ENCODE measurements around the gene FBXO3. TPM values are rescaled to one million over a fixed set of nuclear protein-coding genes. Genes with fewer than 3 reads are reported as not detected.

FBXO3 gene
- total RNA-seq, 2 experiments from 2014 or later: 12.1 to 21.3 TPM

DNA sequence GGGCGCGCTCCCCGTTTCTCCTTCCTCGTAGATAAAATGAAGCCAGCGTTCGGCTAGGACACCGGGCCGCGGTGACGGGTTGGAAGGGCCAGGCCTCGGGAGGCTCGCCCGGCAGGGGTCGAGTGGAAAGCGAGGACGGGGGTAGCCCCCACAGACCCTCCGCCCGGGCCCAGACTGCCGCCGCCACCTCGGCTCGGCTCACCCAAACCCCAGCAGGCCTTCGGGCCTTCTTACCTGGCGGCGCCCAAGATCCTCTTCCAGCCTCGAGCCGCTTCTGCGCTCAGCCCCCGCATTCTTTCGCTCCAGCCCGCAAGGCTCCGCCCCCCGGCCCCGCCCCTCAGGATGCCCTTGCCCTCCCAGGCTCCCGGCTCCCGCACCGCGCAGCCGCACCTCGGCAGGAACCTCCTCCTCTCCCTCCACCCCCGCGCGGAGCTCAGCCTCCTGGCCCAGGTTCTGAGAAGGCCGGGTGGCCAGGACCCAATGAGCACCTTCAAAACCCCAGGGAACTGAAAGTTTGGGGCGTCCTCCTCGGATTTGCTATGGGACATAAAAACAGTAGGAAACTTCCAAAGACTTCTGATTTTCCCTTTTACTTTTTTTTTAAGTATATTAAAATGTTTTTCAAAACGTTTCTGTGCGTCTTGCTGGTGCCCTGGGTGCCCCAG lies 38.0 kb downstream of the FBXO3 start, which contains the start of gene CD59:
Gene CD59, minus strand, starts transcription at position 276 of the 665 bp plus-strand sequence. CDS start 13,978 bp downstream, outside the sequence.
- H3K4me3 ChIP-seq (ENCODE audit: low read depth, low read length, poor library complexity, severe bottlenecking): peak within 1 kb of the TSS; percentile 86
- DNase-seq (ENCODE audit: low spot score): peak; percentile 83
- no peak for TF ChIP-seq EZH2phosphoT487 (IDR thresholded peaks at IDR 0.05; ENCODE audit: borderline replicate concordance, low read depth, low read length)
- TF ChIP-seq, protein P1, sequence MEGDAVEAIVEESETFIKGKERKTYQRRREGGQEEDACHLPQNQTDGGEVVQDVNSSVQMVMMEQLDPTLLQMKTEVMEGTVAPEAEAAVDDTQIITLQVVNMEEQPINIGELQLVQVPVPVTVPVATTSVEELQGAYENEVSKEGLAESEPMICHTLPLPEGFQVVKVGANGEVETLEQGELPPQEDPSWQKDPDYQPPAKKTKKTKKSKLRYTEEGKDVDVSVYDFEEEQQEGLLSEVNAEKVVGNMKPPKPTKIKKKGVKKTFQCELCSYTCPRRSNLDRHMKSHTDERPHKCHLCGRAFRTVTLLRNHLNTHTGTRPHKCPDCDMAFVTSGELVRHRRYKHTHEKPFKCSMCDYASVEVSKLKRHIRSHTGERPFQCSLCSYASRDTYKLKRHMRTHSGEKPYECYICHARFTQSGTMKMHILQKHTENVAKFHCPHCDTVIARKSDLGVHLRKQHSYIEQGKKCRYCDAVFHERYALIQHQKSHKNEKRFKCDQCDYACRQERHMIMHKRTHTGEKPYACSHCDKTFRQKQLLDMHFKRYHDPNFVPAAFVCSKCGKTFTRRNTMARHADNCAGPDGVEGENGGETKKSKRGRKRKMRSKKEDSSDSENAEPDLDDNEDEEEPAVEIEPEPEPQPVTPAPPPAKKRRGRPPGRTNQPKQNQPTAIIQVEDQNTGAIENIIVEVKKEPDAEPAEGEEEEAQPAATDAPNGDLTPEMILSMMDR (conservative IDR thresholded peaks at IDR 0.05; ENCODE audit: low read length): no peak
- peak within 1 kb of the TSS; percentile 21 for H3K27ac ChIP-seq (ENCODE audit: low read depth, low read length, poor library complexity, severe bottlenecking)
- H3K9me3 ChIP-seq (ENCODE audit: low read length): no peaks in the 10 kb centered on the region
- no peaks in the 10 kb centered on the region for H3K9me2 ChIP-seq (ENCODE audit: insufficient read depth, low read length)
- peak within 1 kb of the TSS; percentile 81 for H3K4me2 ChIP-seq (ENCODE audit: low read length)
- H3K79me2 ChIP-seq (ENCODE audit: insufficient read depth, low read depth, low read length): peaks cover 8% of the 10 kb centered on the region; the same call in 1 of the 2 replicates
- peaks cover 5% of the 10 kb centered on the region; the same call in 1 of the 2 replicates for H3K36me3 ChIP-seq (ENCODE audit: insufficient read depth, low read length)
- peaks cover 3% of the 10 kb centered on the region; the same call in 1 of the 2 replicates for H4K20me1 ChIP-seq (ENCODE audit: insufficient read depth, low read length)
- intact Hi-C loops (cut with micrococcal nuclease; ENCODE audit: unreplicated experiment): loop anchor here (5.0 kb wide), 3 partner anchors 359 to 574 kb away; partner anchors contain the start of genes CSTF3, HIPK3 and KIAA1549L
- no TSS peak for BruUV-seq (replicated peaks)
- peaks cover 11% of the 10 kb centered on the region for H3K4me1 ChIP-seq (ENCODE audit: insufficient read depth, low read length, poor library complexity, severe bottlenecking)
- peak within 1 kb of the TSS; percentile 97 for H2AFZ ChIP-seq (ENCODE audit: low read length)
- ChIA-PET POLR2A (interaction anchor here (0.6 to 2.1 kb wide), 9 partner anchors 18 to 1197 kb away, joined by 3 to 5 read pairs (median 3); partner anchors contain the start of gene C11orf91), CTCF (ENCODE audit: unreplicated experiment) (interaction anchor here (0.6 to 0.7 kb wide), 2 partner anchors 192 to 334 kb away, joined by 5 to 21 read pairs; no protein-coding TSS in a partner anchor)

DNA sequence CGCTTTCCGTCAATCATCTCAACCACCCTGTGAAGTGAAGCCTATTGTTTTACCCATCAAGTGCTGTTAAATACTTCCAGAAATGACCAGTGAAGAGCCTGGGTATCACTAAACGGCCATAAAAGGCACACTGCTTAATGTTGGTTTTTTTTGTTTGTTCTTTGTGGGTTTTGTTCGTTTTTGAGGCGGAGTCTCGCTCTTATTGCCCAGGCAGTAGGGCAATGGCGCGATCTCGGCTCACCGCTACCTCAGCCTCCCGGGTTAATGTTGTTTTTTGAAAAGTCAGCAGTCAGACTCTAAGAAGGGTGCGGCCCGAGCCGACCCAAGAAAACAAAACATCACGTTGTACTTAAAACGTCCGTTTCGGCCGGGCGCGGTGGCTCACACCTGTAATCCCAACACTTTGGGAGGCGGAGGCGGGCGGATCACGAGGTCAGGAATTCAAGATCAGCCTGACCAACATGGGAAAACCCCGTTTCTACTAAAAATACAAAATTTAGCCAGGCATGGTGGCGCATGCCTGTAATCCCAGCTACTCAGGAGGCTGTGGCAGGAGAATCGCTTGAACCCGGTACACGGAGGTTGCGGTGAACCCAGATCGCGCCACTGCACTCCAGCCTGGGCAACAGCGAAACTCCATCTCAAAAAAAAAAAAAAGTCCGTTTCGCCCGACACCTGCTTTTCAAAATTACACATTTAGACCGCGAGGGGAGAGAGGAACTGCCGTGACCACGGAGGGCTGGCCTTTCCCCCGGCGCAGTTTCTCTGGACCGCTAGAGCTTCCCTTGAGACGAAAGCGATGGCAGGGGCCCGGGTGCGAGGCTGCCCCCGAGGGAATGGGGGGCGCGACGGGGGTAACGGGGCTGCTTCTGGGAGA lies 38.8 kb downstream of the FBXO3 start:
- CTCF ChIA-PET (ENCODE audit: unreplicated experiment): no interaction called here
- peak overlapping the region; percentile 86 for H3K4me3 ChIP-seq (ENCODE audit: low read depth, low read length, poor library complexity, severe bottlenecking)
- no peaks in the 10 kb centered on the region for H3K9me3 ChIP-seq (ENCODE audit: low read length)
- TF ChIP-seq, protein P1 (conservative IDR thresholded peaks at IDR 0.05; ENCODE audit: low read length): no peak
- TF ChIP-seq EZH2phosphoT487 (IDR thresholded peaks at IDR 0.05; ENCODE audit: borderline replicate concordance, low read depth, low read length): no peak
- H3K79me2 ChIP-seq (ENCODE audit: insufficient read depth, low read depth, low read length): peaks cover 8% of the 10 kb centered on the region; the same call in 1 of the 2 replicates
- DNase-seq (ENCODE audit: low spot score): peak; percentile 76
- peaks cover 3% of the 10 kb centered on the region; the same call in 1 of the 2 replicates for H4K20me1 ChIP-seq (ENCODE audit: insufficient read depth, low read length)
- H2AFZ ChIP-seq (ENCODE audit: low read length): peak overlapping the region; percentile 97
- H3K36me3 ChIP-seq (ENCODE audit: insufficient read depth, low read length): peaks cover 5% of the 10 kb centered on the region; the same call in 1 of the 2 replicates
- intact Hi-C loops (cut with micrococcal nuclease; ENCODE audit: unreplicated experiment): loop anchor here (5.0 kb wide), 3 partner anchors 358 to 573 kb away; partner anchors contain the start of genes CSTF3, HIPK3 and KIAA1549L
- peak overlapping the region; percentile 81 for H3K4me2 ChIP-seq (ENCODE audit: low read length)
- peaks cover 11% of the 10 kb centered on the region for H3K4me1 ChIP-seq (ENCODE audit: insufficient read depth, low read length, poor library complexity, severe bottlenecking)
- POLR2A ChIA-PET: interaction anchor here (1.0 to 2.1 kb wide), 2 partner anchors 19 to 35 kb away, joined by 3 to 5 read pairs; partner anchors contain the start of gene C11orf91
- H3K9me2 ChIP-seq (ENCODE audit: insufficient read depth, low read length): no peaks in the 10 kb centered on the region
- no TSS peak for BruUV-seq (replicated peaks)
- peak overlapping the region; percentile 21 for H3K27ac ChIP-seq (ENCODE audit: low read depth, low read length, poor library complexity, severe bottlenecking)

All from OCI-LY7 (cell line).